Stimulated activated naive CD4-positive, alpha-beta T cell (primary cell): ENCODE data around the gene MX2.
"Not testable (repeated sequence)": the region's sequence is repeated elsewhere in the genome, so short reads cannot be mapped to it uniquely, and the experiment has no call there.

Experiments
- DNase-seq, 6 experiments: peaks; one replicate each; lab custom pipeline; 2025; lab: John Stamatoyannopoulos, UW

Gene MX2

GRCh38 chr21:41387042-41387819 lies 25.4 kb downstream of the MX2 start:
- DNase-seq = no peak

- no peak for DNase-seq
These were observed 26.0 kb downstream of the MX2 start for GRCh38 chr21:41387824-41388223.

- DNase-seq = no peak
These were observed 26.4 kb downstream of the MX2 start for GRCh38 chr21:41388259-41388658.

- DNase-seq = no peak
These were observed 28.3 kb downstream of the MX2 start for GRCh38 chr21:41390043-41390639.

GRCh38 chr21:41393876-41394465 lies 32.1 kb downstream of the MX2 start:
- DNase-seq = no peak

GRCh38 chr21:41396558-41397075 lies 34.8 kb downstream of the MX2 start:
- no peak for DNase-seq

GRCh38 chr21:41397471-41397891 lies 35.7 kb downstream of the MX2 start:
- no peak for DNase-seq

GRCh38 chr21:41398251-41398650 lies 36.4 kb downstream of the MX2 start:
- no peak for DNase-seq

- DNase-seq = no peak
These were observed 37.0 kb downstream of the MX2 start for GRCh38 chr21:41398831-41399230.

- DNase-seq = no peak
These were observed 37.5 kb downstream of the MX2 start for GRCh38 chr21:41399246-41399800.

GRCh38 chr21:41402231-41402630 lies 40.4 kb downstream of the MX2 start:
- DNase-seq = no peak

- no peak for DNase-seq
These were observed 41.0 kb downstream of the MX2 start for GRCh38 chr21:41402796-41403195.

GRCh38 chr21:41403331-41403730 lies 41.5 kb downstream of the MX2 start:
- DNase-seq = no peak

- no peak for DNase-seq
These were observed 42.1 kb downstream of the MX2 start for GRCh38 chr21:41403966-41404365.

- DNase-seq = no peak
These were observed 43.5 kb downstream of the MX2 start for GRCh38 chr21:41405321-41405720.

- no peak for DNase-seq
These were observed 44.5 kb downstream of the MX2 start for GRCh38 chr21:41406340-41406739.

GRCh38 chr21:41407541-41408460 lies 46.0 kb downstream of the MX2 start:
- DNase-seq = no peak

GRCh38 chr21:41410361-41410760 lies 48.5 kb downstream of the MX2 start:
- DNase-seq = no peak

GRCh38 chr21:41410767-41411448 lies 49.1 kb downstream of the MX2 start:
- no peak for DNase-seq

- DNase-seq = no peak
These were observed 49.7 kb downstream of the MX2 start for GRCh38 chr21:41411449-41412089.

GRCh38 chr21:41417505-41417904 lies 55.7 kb downstream of the MX2 start:
- DNase-seq = not testable (repeated sequence)
